Right hindlimb (tissue), 1 donor: ENCODE data around the gene COL4A1.

ENCODE experiments used
- DNase-seq: peaks from one replicate; pipeline ENCODE4 v3.0.0-alpha.2; 2018

The COL4A1 gene

GRCh38 chr13:110306960-110307766 lies at the start of gene COL4A1, which contains the start of gene COL4A2:
Gene COL4A1 (minus strand): TSS chr13:110307157. CDS start chr13:110307027, 130 bp downstream.
Gene COL4A2 (plus strand): TSS chr13:110307284. CDS start chr13:110307904, 620 bp downstream.
- peak; percentile 87 for DNase-seq

- no peak for DNase-seq
These were observed 49.4 kb upstream of the COL4A1 start for GRCh38 chr13:110356362-110356761.

- no peak for DNase-seq
These were observed 47.9 kb upstream of the COL4A1 start for GRCh38 chr13:110354715-110355473.

- no peak for DNase-seq
These were observed 47.2 kb upstream of the COL4A1 start for GRCh38 chr13:110354123-110354627.

GRCh38 chr13:110353339-110353977 lies 46.5 kb upstream of the COL4A1 start:
- DNase-seq: no peak

- DNase-seq: no peak
These were observed 45.8 kb upstream of the COL4A1 start for GRCh38 chr13:110352735-110353134.

- no peak for DNase-seq
These were observed 44.9 kb upstream of the COL4A1 start for GRCh38 chr13:110351636-110352420.

- DNase-seq: no peak
These were observed 43.6 kb upstream of the COL4A1 start for GRCh38 chr13:110350509-110350908.

GRCh38 chr13:110350049-110350448 lies 43.1 kb upstream of the COL4A1 start:
- no peak for DNase-seq

GRCh38 chr13:110349239-110349638 lies 42.3 kb upstream of the COL4A1 start:
- DNase-seq: no peak

GRCh38 chr13:110348309-110349105 lies 41.5 kb upstream of the COL4A1 start:
- DNase-seq: no peak

- no peak for DNase-seq
These were observed 40.8 kb upstream of the COL4A1 start for GRCh38 chr13:110347535-110348308.

- DNase-seq: no peak
These were observed 40.1 kb upstream of the COL4A1 start for GRCh38 chr13:110347088-110347487.

GRCh38 chr13:110346661-110347067 lies 39.7 kb upstream of the COL4A1 start:
- no peak for DNase-seq

- no peak for DNase-seq
These were observed 38.7 kb upstream of the COL4A1 start for GRCh38 chr13:110345701-110346100.

- no peak for DNase-seq
These were observed 38.3 kb upstream of the COL4A1 start for GRCh38 chr13:110345266-110345665.

GRCh38 chr13:110344320-110344719 lies 37.4 kb upstream of the COL4A1 start:
- DNase-seq: no peak

GRCh38 chr13:110343241-110343865 lies 36.4 kb upstream of the COL4A1 start:
- no peak for DNase-seq

- DNase-seq: no peak
These were observed 35.5 kb upstream of the COL4A1 start for GRCh38 chr13:110342474-110342873.
